ENCODE data around the gene EHBP1.

GRCh38 chr2:63046552-63046951, 341.0 kb downstream of the EHBP1 start:
- TF ChIP-seq CTCF (conservative IDR thresholded peaks at IDR 0.05; ENCODE audit: low read length) (no peak), EZH2phosphoT487 (IDR thresholded peaks at IDR 0.05; ENCODE audit: borderline replicate concordance) (no peak)
